K562 (cell line): ENCODE data around the gene UBE2QL1. TPM values are rescaled to one million over a fixed set of nuclear protein-coding genes. Genes with fewer than 3 reads are reported as not detected.

Source experiments
- ATAC-seq: fragments of 200-7000 bp; cut with Tn5 transposase; 3 replicates; pipeline ENCODE4 v1.9.1; 2020; ENCODE audit warnings: moderate library complexity
- BruUV-seq: library from RNA; stranded (reverse); fragments of 400-500 nt; replicated peaks from 2 replicates; lab custom pipeline; 2021; lab: Mats Ljungman, UMichigan
- CTCF ChIA-PET: fragments of 300-600 bp; formaldehyde crosslinking; extraction: SDS; loops from one replicate; lab custom pipeline; 2021; ENCODE audit warnings: low intra/inter-chr PET ratio; lab: Yijun Ruan, JAX
- POLR2A ChIA-PET: fragments of 300-600, 350-650 bp; sonication (Branson Sonifier 250); formaldehyde crosslinking; extraction: SDS; loops from one replicate; lab custom pipeline; 2021; ENCODE audit warnings: antibody characterized with exemption, inconsistent platforms; lab: Yijun Ruan, JAX
- DNase-seq, 4 experiments: peaks; one replicate each; pipeline versions ENCODE4 v3.0.0 to v3.0.0-alpha.2; 2011 to 2018; ENCODE audit warnings: low spot score in 3 of 4, mixed read lengths in 3 of 4; ENCODE audit errors: extremely low read depth in 1 of 4
- FAIRE-seq: peaks from 2 replicates; lab custom pipeline; 2011; peaks lifted over from hg19 to GRCh38; lab: Jason Lieb, UNC
- H2AFZ ChIP-seq: 2 replicates; pipeline ENCODE4 v1.6.0; 2011; ENCODE audit warnings: low read depth, low read length, control low read depth, inconsistent platforms
- H3K27ac ChIP-seq: fragments of 200-600 bp; 3 replicates; pipeline ENCODE4 v1.8.0; 2011; ENCODE audit warnings: low read depth, mild to moderate bottlenecking, control low read depth, inconsistent platforms, low read length, moderate library complexity, mixed read lengths; ENCODE audit errors: extremely low read depth
- H3K27me3 ChIP-seq, 2 experiments: fragments of 300-600 bp in 1 of 2; 2 replicates in 1 of 2; 3 replicates in 1 of 2; pipeline versions ENCODE4 v1.6.0 to v1.8.0; 2011; ENCODE audit warnings: inconsistent platforms in 2 of 2, low read length in 2 of 2, mild to moderate bottlenecking in 1 of 2, mixed read lengths in 1 of 2, moderate library complexity in 1 of 2; ENCODE audit not compliant: control insufficient read depth in 2 of 2, insufficient read depth in 2 of 2
- H3K36me3 ChIP-seq: fragments of 300-600 bp; 3 replicates; pipeline ENCODE4 v1.8.0; 2011; ENCODE audit warnings: mild to moderate bottlenecking, low read length, inconsistent platforms; ENCODE audit not compliant: control insufficient read depth, insufficient read depth
- H3K4me1 ChIP-seq, 2 experiments: fragments of 200-600 bp in 1 of 2; replicated peaks in 1 of 2; 2 replicates in 1 of 2; 3 replicates in 1 of 2; pipeline versions ENCODE4 v1.5.1 to v1.8.0; 2011; ENCODE audit warnings: inconsistent platforms in 2 of 2, low read length in 2 of 2, mild to moderate bottlenecking in 1 of 2, mixed read lengths in 1 of 2, moderate library complexity in 1 of 2; ENCODE audit not compliant: control insufficient read depth in 2 of 2, insufficient read depth in 2 of 2
- H3K4me2 ChIP-seq: 2 replicates; pipeline ENCODE4 v1.6.1; 2011; ENCODE audit warnings: low read length, control low read depth, inconsistent platforms, mixed read lengths; ENCODE audit not compliant: insufficient read depth
- H3K4me3 ChIP-seq: fragments of 200-600 bp; sonication (generic), shearing (Covaris generic); 2 replicates; pipeline ENCODE4 v1.5.1; 2016; ENCODE audit warnings: control low read depth, inconsistent platforms
- H3K79me2 ChIP-seq: fragments of 200-600 bp; 3 replicates; pipeline ENCODE4 v1.8.0; 2011; ENCODE audit warnings: low read length, inconsistent platforms; ENCODE audit not compliant: control insufficient read depth, insufficient read depth
- H3K9ac ChIP-seq, 2 experiments: 2 replicates each; pipeline versions ENCODE4 v1.6.0 to v1.6.1; 2011; ENCODE audit warnings: low read depth in 2 of 2, low read length in 2 of 2, control low read depth in 1 of 2, inconsistent platforms in 1 of 2, mild to moderate bottlenecking in 1 of 2, mixed read lengths in 1 of 2; ENCODE audit not compliant: insufficient read depth in 1 of 2
- H3K9me1 ChIP-seq: one replicate; pipeline ENCODE4 v1.6.0; 2011; ENCODE audit warnings: inconsistent platforms, mild to moderate bottlenecking, low read length, moderate library complexity; ENCODE audit not compliant: control insufficient read depth, insufficient read depth
- H3K9me3 ChIP-seq: replicated peaks from 2 replicates; pipeline ENCODE4 v1.5.1; 2011; ENCODE audit warnings: low read depth, low read length, inconsistent platforms; ENCODE audit not compliant: control insufficient read depth, insufficient read depth
- H4K20me1 ChIP-seq: replicated peaks from 2 replicates; pipeline ENCODE4 v1.6.1; 2011; ENCODE audit warnings: low read length, inconsistent platforms, mixed read lengths; ENCODE audit not compliant: control insufficient read depth, insufficient read depth
- COPS2 ChIP-seq: fragments of 450-650 bp; conservative IDR thresholded peaks from 2 replicates; pipeline ENCODE4 v1.6.1; 2016; ENCODE audit warnings: mild to moderate bottlenecking, moderate library complexity
- HDAC8 ChIP-seq: fragments of 450-650 bp; IDR thresholded peaks from 2 replicates; pipeline ENCODE4 v1.6.1; 2016; ENCODE audit warnings: mild to moderate bottlenecking, missing genetic modification characterization, moderate library complexity, missing compliant biosample characterization
- HLTF ChIP-seq: fragments of 450-650 bp; IDR thresholded peaks from 2 replicates; pipeline ENCODE4 v1.6.1; 2016
- MAFF ChIP-seq: IDR thresholded peaks from 2 replicates; pipeline ENCODE4 v1.6.1; 2012; ENCODE audit warnings: low read length, improper control_type of control experiment
- MIER1 ChIP-seq: fragments of 450-650 bp; IDR thresholded peaks from 2 replicates; pipeline ENCODE4 v1.6.1; 2016; ENCODE audit warnings: antibody characterized with exemption, mild to moderate bottlenecking, low read depth
- PHTF2 ChIP-seq: fragments of 250-450 bp; sonication (Bioruptor Pico); IDR thresholded peaks from 2 replicates; pipeline ENCODE4 v1.5.0; 2021; ENCODE audit warnings: mild to moderate bottlenecking
- POLR2H ChIP-seq: IDR thresholded peaks from 2 replicates; pipeline ENCODE4 v1.6.1; 2016; ENCODE audit warnings: missing genetic modification characterization, low read depth, mild to moderate bottlenecking, control low read depth, missing compliant biosample characterization, moderate library complexity
- PRMT5 ChIP-seq: sonication (generic); formaldehyde crosslinking; IDR thresholded peaks from 2 replicates; pipeline ENCODE4 v1.5.0; 2020; ENCODE audit warnings: missing genetic modification reagents
- RAD21 ChIP-seq, 2 experiments: fragments of 250-450 bp in 1 of 2; fragments of 450-650 bp in 1 of 2; sonication (Bioruptor Pico) in 1 of 2; formaldehyde crosslinking in 1 of 2; IDR thresholded peaks in 1 of 2; conservative IDR thresholded peaks in 1 of 2; 2 replicates each; pipeline versions ENCODE4 v1.4.0 to v1.8.0; 2020 to 2022; ENCODE audit warnings: mild to moderate bottlenecking in 2 of 2, moderate library complexity in 1 of 2
- RBM34 ChIP-seq: fragments of 200-400 bp; formaldehyde crosslinking; IDR thresholded peaks from 2 replicates; pipeline ENCODE4 v1.6.1; 2018; ENCODE audit warnings: low read length, borderline replicate concordance; ENCODE audit not compliant: insufficient read depth
- RFX5 ChIP-seq: IDR thresholded peaks from 2 replicates; pipeline ENCODE4 v1.6.1; 2011; ENCODE audit warnings: low read depth, mild to moderate bottlenecking, improper control_type of control experiment, low read length
- SMC3 ChIP-seq: conservative IDR thresholded peaks from 2 replicates; pipeline ENCODE4 v1.6.1; 2011; ENCODE audit warnings: low read depth, low read length, improper control_type of control experiment; ENCODE audit not compliant: insufficient read depth
- ZNF707 ChIP-seq: fragments of 250-450 bp; sonication (Bioruptor Pico); conservative IDR thresholded peaks from 2 replicates; pipeline ENCODE4 v1.8.0; 2022; ENCODE audit warnings: inconsistent platforms, mild to moderate bottlenecking, moderate library complexity
- WGBS: fragments of 100-300 bp; shearing (Covaris generic); methylation state at CpG from one replicate; pipeline ENCODE4 v1.1.6; 2016; ENCODE audit warnings: low coverage, mixed read lengths; ENCODE audit not compliant: insufficient coverage; ENCODE audit errors: missing lambda C conversion rate; 5-methylcytosine and 5-hydroxymethylcytosine counted together
- in situ Hi-C: fragments of 300-500 bp; cut with MboI; formaldehyde crosslinking; loops from 4 replicates; pipeline ENCODE4 v1.15.0; 2018; ENCODE audit warnings: inconsistent platforms, mixed read lengths
- intact Hi-C: fragments of 100-400 bp; cut with micrococcal nuclease; formaldehyde crosslinking; loops from 2 replicates; pipeline ENCODE4 v1.14.2; 2022
- polyA plus RNA-seq, 8 experiments: library from polyadenylated mRNA; depleted of rRNA in 4 of 8; stranded (reverse) in 5 of 8; unstranded in 3 of 8; fragments of >200 nt; fragmentation: Nextera tagmentation in 2 of 8; fragmentation: Illumina TruSeq in 1 of 8; extraction: Ambion mirVana in 2 of 8; extraction: Trizol in 1 of 8; gene quantifications; 2 replicates each; pipeline versions ENCODE4 v1.2.1 to v1.2.3, GENCODE V29; 2011 to 2014; ENCODE audit warnings: inconsistent platforms in 1 of 8, missing spikeins in 1 of 8
- total RNA-seq, 7 experiments: library from RNA; depleted of rRNA in 6 of 7; stranded (reverse); fragments of >200 nt in 6 of 7; fragmentation: Illumina TruSeq in 2 of 7; extraction: Trizol in 2 of 7; gene quantifications; 2 replicates each; pipeline versions ENCODE4 v1.2.1 to v1.2.3, GENCODE V29; 2011 to 2021; ENCODE audit warnings: low replicate concordance in 1 of 7
- TF ChIP-seq, protein P1 (sequence below), 3 experiments: IDR thresholded peaks in 2 of 3; conservative IDR thresholded peaks in 1 of 3; 2 replicates each; pipeline ENCODE4 v1.5.1; 2011 to 2012; ENCODE audit warnings: low read length in 3 of 3, mild to moderate bottlenecking in 3 of 3, control low read depth in 2 of 3, improper control_type of control experiment in 1 of 3, inconsistent platforms in 1 of 3, low read depth in 1 of 3, mixed read lengths in 1 of 3, moderate library complexity in 1 of 3; ENCODE audit not compliant: insufficient read depth in 2 of 3
- TF ChIP-seq, protein P2 (sequence below): fragments of 450-650 bp; formaldehyde crosslinking; IDR thresholded peaks from 2 replicates; pipeline ENCODE4 v1.4.0; 2020; ENCODE audit warnings: mild to moderate bottlenecking, moderate library complexity
- TF ChIP-seq, protein P3 (sequence below), 3 experiments: fragments of 200-800 bp in 1 of 3; sonication (Bioruptor generic) in 1 of 3; sonication (generic) in 1 of 3; formaldehyde crosslinking in 1 of 3; IDR thresholded peaks; 2 replicates each; pipeline versions ENCODE4 v1.6.1 to v1.8.0; 2016 to 2022; ENCODE audit warnings: mild to moderate bottlenecking in 2 of 3, missing compliant biosample characterization in 2 of 3, missing genetic modification characterization in 2 of 3, missing genetic modification reagents in 1 of 3

UBE2QL1 gene
- total and polyA plus RNA-seq, 9 of the 15 experiments (the other 6 are each of a cell fraction or from before 2014, with no cell fraction given) = not detected

DNA sequence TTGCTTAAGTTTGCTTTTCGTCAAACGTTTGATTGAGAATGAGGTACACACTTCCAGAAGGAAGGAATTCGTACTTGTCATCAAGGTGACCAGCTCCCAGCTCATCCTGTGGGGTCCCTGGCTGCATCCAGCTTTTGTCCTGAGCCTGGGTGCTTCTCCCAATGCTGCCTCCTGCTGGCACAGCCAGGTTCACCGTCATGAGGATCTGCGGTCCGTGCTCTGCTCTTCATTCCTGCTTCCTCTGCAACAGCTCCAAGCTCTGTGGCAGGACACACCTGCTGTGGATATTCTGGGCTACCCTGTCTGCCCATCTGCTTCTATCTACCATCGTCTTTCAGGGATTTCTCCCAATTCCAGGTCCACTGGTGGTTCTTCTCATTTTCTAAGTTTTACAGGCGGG lies 13.3 kb upstream of the UBE2QL1 start (continued):
- TF ChIP-seq, protein P1, sequence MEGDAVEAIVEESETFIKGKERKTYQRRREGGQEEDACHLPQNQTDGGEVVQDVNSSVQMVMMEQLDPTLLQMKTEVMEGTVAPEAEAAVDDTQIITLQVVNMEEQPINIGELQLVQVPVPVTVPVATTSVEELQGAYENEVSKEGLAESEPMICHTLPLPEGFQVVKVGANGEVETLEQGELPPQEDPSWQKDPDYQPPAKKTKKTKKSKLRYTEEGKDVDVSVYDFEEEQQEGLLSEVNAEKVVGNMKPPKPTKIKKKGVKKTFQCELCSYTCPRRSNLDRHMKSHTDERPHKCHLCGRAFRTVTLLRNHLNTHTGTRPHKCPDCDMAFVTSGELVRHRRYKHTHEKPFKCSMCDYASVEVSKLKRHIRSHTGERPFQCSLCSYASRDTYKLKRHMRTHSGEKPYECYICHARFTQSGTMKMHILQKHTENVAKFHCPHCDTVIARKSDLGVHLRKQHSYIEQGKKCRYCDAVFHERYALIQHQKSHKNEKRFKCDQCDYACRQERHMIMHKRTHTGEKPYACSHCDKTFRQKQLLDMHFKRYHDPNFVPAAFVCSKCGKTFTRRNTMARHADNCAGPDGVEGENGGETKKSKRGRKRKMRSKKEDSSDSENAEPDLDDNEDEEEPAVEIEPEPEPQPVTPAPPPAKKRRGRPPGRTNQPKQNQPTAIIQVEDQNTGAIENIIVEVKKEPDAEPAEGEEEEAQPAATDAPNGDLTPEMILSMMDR (IDR thresholded peaks at IDR 0.05 in 2 of 3, conservative IDR thresholded peaks at IDR 0.05 in 1 of 3; ENCODE audit: insufficient read depth in 2 of 3, low read depth in 1 of 3, low read length in 3 of 3) = peak; percentile 60 to 70 (median 65)
- TF ChIP-seq RAD21 (CRISPR knock-in tag; conservative IDR thresholded peaks at IDR 0.05 in 1 of 2, IDR thresholded peaks at IDR 0.05 in 1 of 2) = peak; percentile 67 to 85
- TF ChIP-seq, protein P2, sequence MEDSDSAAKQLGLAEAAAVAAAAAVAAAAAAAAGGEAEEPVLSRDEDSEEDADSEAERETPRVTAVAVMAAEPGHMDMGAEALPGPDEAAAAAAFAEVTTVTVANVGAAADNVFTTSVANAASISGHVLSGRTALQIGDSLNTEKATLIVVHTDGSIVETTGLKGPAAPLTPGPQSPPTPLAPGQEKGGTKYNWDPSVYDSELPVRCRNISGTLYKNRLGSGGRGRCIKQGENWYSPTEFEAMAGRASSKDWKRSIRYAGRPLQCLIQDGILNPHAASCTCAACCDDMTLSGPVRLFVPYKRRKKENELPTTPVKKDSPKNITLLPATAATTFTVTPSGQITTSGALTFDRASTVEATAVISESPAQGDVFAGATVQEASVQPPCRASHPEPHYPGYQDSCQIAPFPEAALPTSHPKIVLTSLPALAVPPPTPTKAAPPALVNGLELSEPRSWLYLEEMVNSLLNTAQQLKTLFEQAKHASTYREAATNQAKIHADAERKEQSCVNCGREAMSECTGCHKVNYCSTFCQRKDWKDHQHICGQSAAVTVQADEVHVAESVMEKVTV (CRISPR knock-in tag) = peak; percentile 32; the same call in 1 of the 2 replicates
- peak; percentile 63 for TF ChIP-seq SMC3
- TF ChIP-seq, all 486 proteins: peak for 7

DNA sequence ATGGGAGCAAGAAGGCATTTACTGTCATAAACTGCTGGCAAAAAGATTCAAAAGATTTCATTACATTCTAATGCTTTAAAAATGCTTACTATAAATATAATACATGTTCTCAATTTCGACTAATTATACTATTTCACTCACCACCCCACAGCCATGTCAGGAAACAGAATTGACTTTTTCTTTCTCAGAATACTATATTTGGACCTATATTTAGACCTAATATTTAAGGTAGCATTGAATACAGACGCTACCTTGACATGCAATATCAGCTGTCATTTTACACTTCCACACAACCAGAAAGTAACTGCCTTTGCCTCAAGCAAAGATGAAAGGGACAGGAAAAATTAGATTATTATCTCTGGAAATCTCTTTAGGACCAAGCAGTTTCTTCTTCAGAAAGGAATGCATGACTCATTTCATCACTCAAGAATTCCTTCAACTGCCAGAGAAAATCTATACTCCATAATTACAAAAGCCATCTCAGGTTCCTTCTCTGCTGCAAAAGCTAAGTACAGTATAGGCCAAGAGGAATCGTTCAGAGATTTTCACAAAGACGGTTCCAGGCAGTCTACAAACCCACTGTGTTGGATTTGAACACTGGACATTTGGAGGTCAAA lies 11.8 kb upstream of the UBE2QL1 start:
- Histone ChIP-seq H3K27ac (no peak overlapping the region), H3K4me1 (no peaks in the 10 kb centered on the region), H3K9ac (no peak overlapping the region), H3K79me2 (no peaks in the 10 kb centered on the region), H3K9me3 (no peaks in the 10 kb centered on the region), H2AFZ (no peak overlapping the region), H3K4me2 (no peak overlapping the region), H3K36me3 (no peaks in the 10 kb centered on the region), H4K20me1 (0 out of 2 replicates have a peak, but pooled peaks cover 7% of the 10 kb centered on the region), H3K4me3 (no peak overlapping the region), H3K9me1 (no peaks in the 10 kb centered on the region), H3K27me3 (peaks cover 13 to 18% of the 10 kb centered on the region in 2 experiments; a peak in 4 of 5 replicates)
- intact Hi-C loops = loop anchor here (5.0 kb wide), 1 partner anchor 145 kb away; no protein-coding TSS in a partner anchor
- ATAC-seq (no peak), DNase-seq (no peak), FAIRE-seq (no peak)
- in situ Hi-C loops = no loop called here
- ChIA-PET CTCF (no interaction called here), POLR2A (interaction anchor here (0.6 kb wide), 1 partner anchor 94 kb away, joined by 3 read pairs; no protein-coding TSS in a partner anchor)
- BruUV-seq = no TSS peak
- whole genome bisulfite sequencing = 3% methylated on average over 4 of the region's 4 CpGs
- no peak for TF ChIP-seq HDAC8 (tag)
- TF ChIP-seq MIER1 = no peak
- TF ChIP-seq RBM34 = no peak
- TF ChIP-seq MAFF = no peak
- no peak for TF ChIP-seq ZNF707 (CRISPR knock-in tag)
- no peak for TF ChIP-seq COPS2
- no peak for TF ChIP-seq POLR2H (tag)
- no peak for TF ChIP-seq RFX5
- no peak for TF ChIP-seq PRMT5 (CRISPR knock-in tag)
- TF ChIP-seq, protein P3, sequence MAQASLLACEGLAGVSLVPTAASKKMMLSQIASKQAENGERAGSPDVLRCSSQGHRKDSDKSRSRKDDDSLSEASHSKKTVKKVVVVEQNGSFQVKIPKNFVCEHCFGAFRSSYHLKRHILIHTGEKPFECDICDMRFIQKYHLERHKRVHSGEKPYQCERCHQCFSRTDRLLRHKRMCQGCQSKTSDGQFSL (CRISPR knock-in tag; IDR thresholded peaks at IDR 0.05) = no peak
- TF ChIP-seq, protein P3 (tag; IDR thresholded peaks at IDR 0.05) = no peak
- no peak for TF ChIP-seq PHTF2 (CRISPR knock-in tag)
- TF ChIP-seq HLTF = no peak
